Left lung (tissue), 14 donors: ENCODE measurements around the gene ZNF697. TPM values are rescaled to one million over a fixed set of nuclear protein-coding genes. Genes with fewer than 3 reads are reported as not detected.
"Not testable (repeated sequence)": the region's sequence is repeated elsewhere in the genome, so short reads cannot be mapped to it uniquely, and the experiment has no call there.

Experiments used
- ATAC-seq: fragments of 200-7000 bp; cut with Tn5 transposase; one replicate; pipeline ENCODE4 v1.9.1; 2020; ENCODE audit warnings: moderate library complexity
- DNase-seq, 4 donors: peaks; one replicate each; pipeline ENCODE4 v3.0.0-alpha.2; 2013 to 2020
- H3K27ac ChIP-seq, 2 donors: fragments of 200-600 bp; sonication (generic) in 1 of 2; one replicate each; pipeline versions ENCODE4 v1.5.0 to v1.8.0; 2020 to 2021
- H3K27me3 ChIP-seq, 2 donors: fragments of 200-600 bp; sonication (generic) in 1 of 2; one replicate each; pipeline versions ENCODE4 v1.5.0 to v1.8.0; 2020 to 2021
- H3K36me3 ChIP-seq, 2 donors: fragments of 200-600 bp; sonication (generic) in 1 of 2; one replicate each; pipeline versions ENCODE4 v1.5.0 to v1.8.0; 2020 to 2021
- H3K4me1 ChIP-seq, 2 donors: fragments of 200-600 bp; one replicate each; pipeline ENCODE4 v1.8.0; 2021
- H3K4me3 ChIP-seq, 2 donors: fragments of 200-600 bp; sonication (generic) in 1 of 2; one replicate each; pipeline versions ENCODE4 v1.5.0 to v1.8.0; 2020 to 2021; ENCODE audit warnings: mild to moderate bottlenecking in 1 of 2
- H3K9me3 ChIP-seq, 2 donors: fragments of 200-600 bp; sonication (generic) in 1 of 2; one replicate each; pipeline versions ENCODE4 v1.5.0 to v1.8.0; 2020 to 2021
- CTCF ChIP-seq, 2 donors: fragments of 200-600 bp; sonication (generic) in 1 of 2; IDR thresholded peaks; one replicate each; pipeline versions ENCODE4 v1.5.0 to v1.8.0; 2021; ENCODE audit warnings: antibody characterized with exemption in 2 of 2
- intact Hi-C, 2 donors: fragments of 100-400 bp; cut with DNase I; formaldehyde crosslinking; loops; one replicate each; pipeline versions ENCODE4 v1.11.2 to v1.14.2; 2022
- long read RNA-seq, 12 donors: library from polyadenylated mRNA in 2 of 12; unstranded in 2 of 12; transcript quantifications; one replicate each; pipeline ENCODE4 v2.0.0 and lab custom pipeline, GENCODE V29; 2019 to 2026
- polyA plus RNA-seq, 6 donors: library from polyadenylated mRNA; unstranded; fragments of 120-200 nt; gene quantifications; one replicate each; pipeline ENCODE4 v1.2.1, GENCODE V29; 2013; ENCODE audit not compliant: insufficient read length in 6 of 6
- total RNA-seq, 2 donors: library from RNA; stranded (reverse); fragmentation: NEBNext Ultra II Directional; extraction: Animal tissue kit (Norgen Biotek cat#: 25700); gene quantifications; one replicate each; pipeline ENCODE4 v1.2.1, GENCODE V29; 2021
- donor health status: DM: no; HTN: yes; CAD: no.
- donor health status: DM: no; HTN: no; CAD: no.

ZNF697 gene
- total RNA-seq (1 to 10 TPM; 8.0 to 8.1 TPM), polyA plus RNA-seq (10 to 100 TPM; 25.4 to 27.2 (median 25.9) TPM)
- long read RNA-seq, donor 1 = 0 reads
- long read RNA-seq, donor 2, partial matches to known transcripts = 8 of 8 reads
- long read RNA-seq, donor 2, other reads (novel, unspliced or antisense) = 0 of 8 reads
- long read RNA-seq, donor 3 = 0 reads
- long read RNA-seq, donor 4 = 0 reads
- long read RNA-seq, donor 5 = 0 reads
- long read RNA-seq, donor 6 = 0 reads
- long read RNA-seq, donor 7 = 0 reads
- long read RNA-seq, donor 8 = 0 reads
- long read RNA-seq, donor 9 = 0 reads
- long read RNA-seq, donor 10 = 0 reads
- long read RNA-seq, donor 11 = 0 reads
- long read RNA-seq, donor 12 = 0 reads

DNA sequence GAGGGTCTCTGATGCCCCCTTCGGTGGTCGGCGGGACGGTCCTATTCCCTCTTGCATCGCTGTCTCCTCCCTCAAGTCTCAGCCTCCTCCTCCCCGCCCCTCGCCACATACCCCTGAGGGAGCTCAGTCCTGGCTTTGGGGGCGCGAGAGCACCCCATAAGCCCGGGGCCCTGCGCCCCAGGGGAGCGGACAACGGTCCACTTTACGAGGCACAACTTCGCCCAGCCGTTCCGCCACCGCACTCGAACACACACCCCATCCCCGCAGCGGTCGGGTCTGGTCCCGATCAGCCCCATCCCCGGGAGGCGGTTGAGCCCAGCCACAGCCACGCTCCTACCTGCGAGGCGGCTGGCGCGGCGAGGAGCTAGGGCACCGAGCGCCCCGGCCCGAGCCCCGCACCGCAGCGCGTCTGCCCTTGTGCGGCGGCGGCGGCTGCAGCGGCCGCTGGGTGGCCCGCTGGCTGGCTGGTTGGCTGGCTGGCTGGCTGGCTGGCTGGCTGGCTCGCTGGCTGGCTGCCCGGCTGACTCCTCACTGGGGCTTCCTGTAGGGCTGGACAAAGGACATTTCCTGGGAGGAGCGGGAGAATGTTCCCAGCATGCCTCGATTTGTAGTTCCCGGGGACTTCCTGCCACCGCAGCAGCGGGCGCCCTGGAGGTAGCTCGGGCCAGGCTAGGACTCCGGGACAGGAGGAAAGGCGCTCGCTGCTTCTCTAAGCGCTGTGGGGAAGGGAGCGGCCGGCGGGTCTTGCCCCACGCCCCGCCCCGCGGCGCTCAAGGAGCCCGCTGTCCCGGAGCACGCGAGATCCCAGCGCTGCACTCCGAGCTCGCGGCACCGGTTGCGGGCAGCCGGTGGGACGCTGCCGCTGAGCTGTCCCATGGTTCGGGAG is at the start of gene ZNF697:
ZNF697 (minus strand) TSS at position 533 of the 886 bp plus-strand sequence. CDS start 22,166 bp downstream, outside the sequence.
- H3K9me3 ChIP-seq = no peaks in the 10 kb centered on the region

GRCh38 chr1:119697598-119697997 is 49.5 kb upstream of the ZNF697 start:
- H3K9me3 ChIP-seq = peaks cover 0 to 19% of the 10 kb centered on the region in 2 donors
- no peak overlapping the region for H3K4me3 ChIP-seq
- no peak overlapping the region for H3K27ac ChIP-seq
- H3K27me3 ChIP-seq = no peaks in the 10 kb centered on the region
- ATAC-seq (no peak), DNase-seq (no peak)
- no peaks in the 10 kb centered on the region for H3K36me3 ChIP-seq
- H3K4me1 ChIP-seq = no peaks in the 10 kb centered on the region
- intact Hi-C loops = no loop called here
- no peak for TF ChIP-seq CTCF (IDR thresholded peaks at IDR 0.05)

More for the DNA sequence above, at the start of gene ZNF697:
- H3K4me1 ChIP-seq = peaks cover 0 to 25% of the 10 kb centered on the region in 2 donors
- peaks cover 0 to 40% of the 10 kb centered on the region in 2 donors for H3K27me3 ChIP-seq
- peak within 1 kb of the TSS; percentile 63 to 77 for H3K4me3 ChIP-seq
- ATAC-seq (peak; percentile 97), DNase-seq (peak; percentile 94 to 98 (median 97))
- intact Hi-C loops = no loop called here
- peak in 1 of 2 donors; percentile 35 for TF ChIP-seq CTCF (IDR thresholded peaks at IDR 0.05)
- no peaks in the 10 kb centered on the region for H3K36me3 ChIP-seq
- peak within 1 kb of the TSS; percentile 89 to 91 for H3K27ac ChIP-seq

DNA sequence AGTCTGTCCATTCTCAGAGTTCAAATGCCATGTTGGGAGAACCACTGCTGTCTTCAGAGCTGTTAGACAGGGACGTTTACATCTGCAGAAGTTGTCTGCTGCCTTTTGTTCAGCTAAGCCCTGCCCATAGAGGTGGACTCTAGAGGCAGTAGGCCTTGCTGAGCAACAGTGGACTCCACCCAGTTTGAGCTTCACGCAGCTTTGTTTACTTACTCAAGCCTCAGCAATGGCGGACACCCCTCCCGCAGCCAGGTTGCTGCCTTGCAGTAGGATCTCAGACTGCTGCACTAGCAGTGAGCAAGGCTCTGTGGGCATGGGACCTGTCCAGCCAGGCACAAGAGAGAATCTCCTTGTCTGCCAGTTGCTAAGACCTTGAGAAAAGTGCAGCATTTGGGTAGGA is 48.8 kb upstream of the ZNF697 start:
- H3K4me1 ChIP-seq, intact Hi-C loops, H3K4me3 ChIP-seq, H3K27me3 ChIP-seq, H3K36me3 ChIP-seq, DNase-seq, ATAC-seq, H3K27ac ChIP-seq: not testable (repeated sequence)
- peaks cover 0 to 14% of the 10 kb centered on the region in 2 donors for H3K9me3 ChIP-seq

- H3K4me3 ChIP-seq = no peak overlapping the region
- H3K27me3 ChIP-seq = no peaks in the 10 kb centered on the region
- no peak for DNase-seq
- H3K9me3 ChIP-seq = no peaks in the 10 kb centered on the region
- no peak for TF ChIP-seq CTCF (IDR thresholded peaks at IDR 0.05)
- H3K27ac ChIP-seq = no peak overlapping the region
- H3K36me3 ChIP-seq = no peaks in the 10 kb centered on the region
- ATAC-seq = no peak
- intact Hi-C loops = no loop called here
- H3K4me1 ChIP-seq = no peaks in the 10 kb centered on the region
Observed at GRCh38 chr1:119689511-119689910, 41.4 kb upstream of the ZNF697 start.

DNA sequence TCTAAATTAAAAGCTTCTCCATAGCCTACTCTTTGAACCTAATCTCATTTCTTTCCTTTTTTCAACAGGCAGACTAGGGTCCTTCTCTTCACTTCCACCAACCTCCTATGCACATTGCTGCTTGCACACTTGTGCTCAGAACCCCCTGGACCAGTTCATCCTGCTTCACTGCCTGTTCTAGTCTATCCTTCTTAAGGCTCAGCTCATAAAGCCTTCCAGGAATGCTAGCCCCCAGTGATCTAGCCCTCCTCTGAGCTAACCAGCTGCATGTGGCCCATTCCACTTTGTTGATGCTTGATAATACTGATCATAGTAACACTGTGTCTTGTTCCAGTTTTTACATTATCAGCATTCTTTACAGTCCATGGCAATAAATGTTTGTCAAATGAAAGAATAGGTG is 40.7 kb upstream of the ZNF697 start:
- Histone ChIP-seq H3K27me3 (no peaks in the 10 kb centered on the region), H3K4me3 (no peak overlapping the region), H3K9me3 (no peaks in the 10 kb centered on the region), H3K36me3 (no peaks in the 10 kb centered on the region), H3K4me1 (no peaks in the 10 kb centered on the region), H3K27ac (no peak overlapping the region)
- TF ChIP-seq CTCF (IDR thresholded peaks at IDR 0.05) = no peak
- ATAC-seq (no peak), DNase-seq (no peak)
- intact Hi-C loops = no loop called here
